DND-41 (cell line): ENCODE results near the gene FAM50A.

Experiments used
- EZH2 ChIP-seq: IDR thresholded peaks from 3 replicates; pipeline ENCODE4 v1.6.1; 2012; ENCODE audit warnings: borderline replicate concordance, low read depth, mild to moderate bottlenecking, moderate library complexity, low read length, inconsistent platforms; ENCODE audit not compliant: severe bottlenecking
- TF ChIP-seq, protein P1 (sequence below): IDR thresholded peaks from 2 replicates; pipeline ENCODE4 v1.5.1; 2012; ENCODE audit warnings: borderline replicate concordance, low read length, moderate library complexity, mild to moderate bottlenecking; ENCODE audit not compliant: poor library complexity, severe bottlenecking; ENCODE audit errors: extremely low read depth

DNA sequence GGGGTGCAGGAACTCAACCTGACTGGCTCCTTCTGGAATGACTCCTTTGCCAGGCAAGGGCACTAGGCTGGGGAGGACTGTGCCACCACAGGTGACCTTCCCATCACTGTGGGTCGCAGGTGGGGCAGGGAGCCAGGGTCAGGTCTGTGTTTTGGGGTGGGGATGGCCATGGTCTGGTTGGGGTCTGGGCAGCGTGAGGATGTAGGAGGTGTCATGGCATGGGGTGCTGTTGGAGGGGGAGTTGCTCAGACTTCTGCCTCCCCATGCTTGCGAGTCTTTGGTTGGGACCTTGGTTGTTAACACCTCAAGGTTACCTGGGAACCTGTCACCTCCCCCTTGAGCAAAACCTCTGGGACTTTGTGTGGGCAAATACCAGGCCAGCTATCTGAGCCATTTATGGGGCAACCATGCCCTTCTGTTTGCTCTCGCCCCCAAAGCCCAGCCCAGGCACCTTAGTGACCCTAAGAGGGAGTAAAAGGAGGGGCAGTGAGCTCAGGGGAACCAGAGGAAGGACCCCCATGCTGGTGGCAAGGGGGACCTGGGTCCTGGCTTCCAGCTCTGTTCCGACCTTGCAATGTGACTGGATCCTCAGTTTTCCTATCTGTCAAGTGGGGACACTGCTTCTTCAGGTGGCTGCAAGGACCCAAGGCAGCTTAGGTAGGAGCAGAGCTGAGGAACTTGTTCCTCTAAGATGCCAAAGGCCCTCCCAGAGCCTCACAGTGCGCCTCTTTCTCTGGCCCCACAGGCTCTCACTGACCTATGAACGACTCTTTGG is 9.4 kb upstream of the FAM50A start:
- TF ChIP-seq, protein P1, sequence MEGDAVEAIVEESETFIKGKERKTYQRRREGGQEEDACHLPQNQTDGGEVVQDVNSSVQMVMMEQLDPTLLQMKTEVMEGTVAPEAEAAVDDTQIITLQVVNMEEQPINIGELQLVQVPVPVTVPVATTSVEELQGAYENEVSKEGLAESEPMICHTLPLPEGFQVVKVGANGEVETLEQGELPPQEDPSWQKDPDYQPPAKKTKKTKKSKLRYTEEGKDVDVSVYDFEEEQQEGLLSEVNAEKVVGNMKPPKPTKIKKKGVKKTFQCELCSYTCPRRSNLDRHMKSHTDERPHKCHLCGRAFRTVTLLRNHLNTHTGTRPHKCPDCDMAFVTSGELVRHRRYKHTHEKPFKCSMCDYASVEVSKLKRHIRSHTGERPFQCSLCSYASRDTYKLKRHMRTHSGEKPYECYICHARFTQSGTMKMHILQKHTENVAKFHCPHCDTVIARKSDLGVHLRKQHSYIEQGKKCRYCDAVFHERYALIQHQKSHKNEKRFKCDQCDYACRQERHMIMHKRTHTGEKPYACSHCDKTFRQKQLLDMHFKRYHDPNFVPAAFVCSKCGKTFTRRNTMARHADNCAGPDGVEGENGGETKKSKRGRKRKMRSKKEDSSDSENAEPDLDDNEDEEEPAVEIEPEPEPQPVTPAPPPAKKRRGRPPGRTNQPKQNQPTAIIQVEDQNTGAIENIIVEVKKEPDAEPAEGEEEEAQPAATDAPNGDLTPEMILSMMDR = no peak
- TF ChIP-seq EZH2 = no peak
